AG04449 (cell line): ENCODE results near the gene ITPK1.

Source experiments
- CTCF ChIA-PET: fragments of 350-600 bp; formaldehyde crosslinking; extraction: SDS; loops from one replicate; lab custom pipeline; 2021; ENCODE audit warnings: antibody characterized with exemption; lab: Yijun Ruan, JAX
- POLR2A ChIA-PET: fragments of 400-600, 350-600 bp; formaldehyde crosslinking; extraction: SDS; loops from one replicate; lab custom pipeline; 2020; ENCODE audit warnings: antibody characterized with exemption, inconsistent platforms; lab: Yijun Ruan, JAX
- DNase-seq: peaks from one replicate; pipeline ENCODE4 v3.0.0-alpha.2; 2010; ENCODE audit warnings: low read depth, low spot score
- H3K4me3 ChIP-seq: 2 replicates; pipeline ENCODE4 v1.5.1; 2011; ENCODE audit warnings: low read depth, mild to moderate bottlenecking, control low read depth, low read length
- TF ChIP-seq, protein P1 (sequence below): IDR thresholded peaks from one replicate; pipeline ENCODE4 v1.5.1; 2011; ENCODE audit warnings: mild to moderate bottlenecking, moderate library complexity, low read length, control low read depth, inconsistent platforms; ENCODE audit not compliant: insufficient read depth; ENCODE audit errors: missing control alignments

Gene ITPK1

GRCh38 chr14:92948647-92949046 lies 167.1 kb downstream of the ITPK1 start:
- DNase-seq, result no peak
- H3K4me3 ChIP-seq, result no peak overlapping the region
- CTCF ChIA-PET, result interaction anchor here (1.0 to 10.4 kb wide), 6 partner anchors 164 to 229 kb away, joined by 3 to 135 read pairs (median 6); no protein-coding TSS in a partner anchor
- TF ChIP-seq, protein P1, sequence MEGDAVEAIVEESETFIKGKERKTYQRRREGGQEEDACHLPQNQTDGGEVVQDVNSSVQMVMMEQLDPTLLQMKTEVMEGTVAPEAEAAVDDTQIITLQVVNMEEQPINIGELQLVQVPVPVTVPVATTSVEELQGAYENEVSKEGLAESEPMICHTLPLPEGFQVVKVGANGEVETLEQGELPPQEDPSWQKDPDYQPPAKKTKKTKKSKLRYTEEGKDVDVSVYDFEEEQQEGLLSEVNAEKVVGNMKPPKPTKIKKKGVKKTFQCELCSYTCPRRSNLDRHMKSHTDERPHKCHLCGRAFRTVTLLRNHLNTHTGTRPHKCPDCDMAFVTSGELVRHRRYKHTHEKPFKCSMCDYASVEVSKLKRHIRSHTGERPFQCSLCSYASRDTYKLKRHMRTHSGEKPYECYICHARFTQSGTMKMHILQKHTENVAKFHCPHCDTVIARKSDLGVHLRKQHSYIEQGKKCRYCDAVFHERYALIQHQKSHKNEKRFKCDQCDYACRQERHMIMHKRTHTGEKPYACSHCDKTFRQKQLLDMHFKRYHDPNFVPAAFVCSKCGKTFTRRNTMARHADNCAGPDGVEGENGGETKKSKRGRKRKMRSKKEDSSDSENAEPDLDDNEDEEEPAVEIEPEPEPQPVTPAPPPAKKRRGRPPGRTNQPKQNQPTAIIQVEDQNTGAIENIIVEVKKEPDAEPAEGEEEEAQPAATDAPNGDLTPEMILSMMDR, result no peak
- POLR2A ChIA-PET, result no interaction called here

DNA sequence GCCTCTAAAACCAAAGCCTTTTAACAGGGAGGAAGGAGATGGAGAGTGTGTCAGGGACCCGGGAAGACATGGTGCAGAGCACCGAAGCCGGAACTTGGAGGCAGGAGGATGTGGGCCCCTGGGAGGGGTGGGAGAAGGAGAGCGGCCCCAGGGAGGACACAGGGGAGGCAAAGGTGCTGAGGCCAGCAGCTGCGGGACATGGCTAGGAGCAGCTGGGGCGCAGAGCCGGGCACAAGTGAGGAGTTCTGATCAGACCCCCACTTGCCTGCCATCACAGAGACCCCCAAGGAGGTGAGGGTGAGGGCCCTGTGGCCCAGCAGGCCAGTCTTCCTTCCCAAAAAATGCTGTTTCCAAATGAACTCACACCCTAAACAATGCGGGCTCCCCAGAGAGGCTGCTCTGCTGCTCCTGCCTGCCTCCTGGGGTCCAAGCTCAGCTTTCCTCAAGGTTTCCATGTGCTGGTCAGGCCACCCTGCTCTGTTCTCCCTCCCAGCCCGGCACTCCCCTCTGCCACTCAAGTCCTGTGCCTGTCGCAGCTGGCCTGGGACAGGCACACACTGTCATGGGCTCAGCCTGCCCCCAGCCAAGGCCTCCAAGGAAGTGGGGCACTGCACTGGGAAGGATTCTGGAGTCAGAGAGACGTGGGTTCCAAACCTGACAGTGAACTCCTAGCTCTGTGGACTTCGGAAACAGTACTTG lies 168.7 kb downstream of the ITPK1 start:
- CTCF ChIA-PET, result interaction anchor here (1.1 to 10.4 kb wide), 7 partner anchors 8 to 192 kb away, joined by 4 to 135 read pairs (median 7); no protein-coding TSS in a partner anchor
- H3K4me3 ChIP-seq, result no peak overlapping the region
- POLR2A ChIA-PET, result no interaction called here
- TF ChIP-seq, protein P1, result no peak
- no peak for DNase-seq

DNA sequence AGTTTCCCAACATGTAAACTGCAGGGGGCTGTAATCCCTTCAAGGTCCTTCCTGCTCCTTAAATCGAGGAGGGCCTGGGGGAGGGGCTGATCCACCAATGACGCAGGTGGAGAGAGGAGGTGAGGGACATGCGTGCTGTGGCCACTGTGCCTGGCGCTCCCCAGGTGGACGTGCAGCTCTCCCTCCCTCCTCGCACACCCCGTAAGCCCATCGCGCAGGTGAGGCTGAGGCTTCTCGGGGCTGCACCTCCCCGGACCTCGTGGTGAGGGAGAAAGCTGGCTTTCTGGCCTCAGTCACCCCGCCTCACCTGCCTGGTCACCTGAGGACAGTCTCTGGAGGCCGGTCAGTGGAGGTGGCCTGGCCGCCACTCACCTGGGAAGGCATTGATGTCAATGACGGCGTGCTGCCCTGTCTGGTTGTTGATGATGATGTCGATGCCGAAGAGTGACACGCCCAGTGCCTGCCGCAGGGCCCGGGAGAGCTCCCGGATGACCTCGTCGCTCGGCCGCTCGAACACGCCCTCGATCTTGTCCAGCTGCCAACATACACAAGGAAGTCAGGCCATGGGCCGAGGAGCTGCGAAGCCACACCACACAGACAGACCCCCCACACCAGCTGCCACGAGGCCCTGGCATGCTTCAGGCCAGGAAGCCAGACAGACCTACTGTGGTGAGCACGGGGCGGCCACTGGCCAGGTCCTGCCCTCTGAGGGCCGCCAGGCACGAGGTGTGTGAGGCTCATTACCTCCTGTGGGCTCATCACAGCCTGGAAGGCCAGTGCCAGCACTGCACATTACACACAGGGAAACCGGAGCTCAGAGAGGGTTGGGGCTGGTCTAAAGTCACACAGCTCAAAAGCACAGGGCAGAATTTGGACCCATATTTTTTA lies 169.5 kb downstream of the ITPK1 start:
- TF ChIP-seq, protein P1, result no peak
- ChIA-PET CTCF (interaction anchor here (1.0 to 10.4 kb wide), 7 partner anchors 9 to 186 kb away, joined by 3 to 135 read pairs (median 6); no protein-coding TSS in a partner anchor), POLR2A (no interaction called here)
- no peak for DNase-seq
- H3K4me3 ChIP-seq, result no peak overlapping the region

GRCh38 chr14:92945544-92945943 lies 170.2 kb downstream of the ITPK1 start:
- H3K4me3 ChIP-seq, result no peak overlapping the region
- ChIA-PET CTCF (interaction anchor here (1.0 to 4.3 kb wide), 5 partner anchors 10 to 187 kb away, joined by 3 to 19 read pairs (median 3); no protein-coding TSS in a partner anchor), POLR2A (no interaction called here)
- TF ChIP-seq, protein P1, result no peak
- no peak for DNase-seq

GRCh38 chr14:92944976-92945375 lies 170.7 kb downstream of the ITPK1 start:
- POLR2A ChIA-PET, result no interaction called here
- no peak overlapping the region for H3K4me3 ChIP-seq
- DNase-seq, result no peak
- CTCF ChIA-PET, result interaction anchor here (1.1 to 4.3 kb wide), 5 partner anchors 9 to 188 kb away, joined by 3 to 19 read pairs (median 3); no protein-coding TSS in a partner anchor
- TF ChIP-seq, protein P1, result no peak
